ENCODE measurements around the gene MED12L.

Gene MED12L

GRCh38 chr3:151462278-151462780 lies 376.9 kb downstream of the MED12L start:
- Histone ChIP-seq H3K27ac (ENCODE audit: extremely low read depth, low read depth, low read length) (no peak overlapping the region), H3K4me3 (ENCODE audit: low read depth, low read length) (no peak overlapping the region), H3K9me3 (ENCODE audit: control insufficient read depth, insufficient read depth, low read depth, low read length) (no peaks in the 10 kb centered on the region), H3K4me1 (ENCODE audit: control insufficient read depth, insufficient read depth, low read length) (no peaks in the 10 kb centered on the region), H3K36me3 (ENCODE audit: control insufficient read depth in 2 of 2, insufficient read depth in 1 of 2, low read length in 2 of 2) (no peaks in the 10 kb centered on the region)
- no peak for TF ChIP-seq GLIS1 (tag by site-specific recombination; IDR thresholded peaks at IDR 0.05)
- no peak for TF ChIP-seq ZNF423 (tag by site-specific recombination; IDR thresholded peaks at IDR 0.05)
- TF ChIP-seq ZNF544 (tag by site-specific recombination; IDR thresholded peaks at IDR 0.05) = no peak
- no peak for TF ChIP-seq ZNF701 (tag by site-specific recombination; IDR thresholded peaks at IDR 0.05)
- TF ChIP-seq ZNF274 (IDR thresholded peaks at IDR 0.05; ENCODE audit: low read length) = no peak
- no peak for TF ChIP-seq ZNF274 (tag by site-specific recombination; IDR thresholded peaks at IDR 0.05; ENCODE audit: borderline replicate concordance)
- TF ChIP-seq SP2 (tag by site-specific recombination; IDR thresholded peaks at IDR 0.05) = no peak
- TF ChIP-seq ZNF626 (tag by site-specific recombination; IDR thresholded peaks at IDR 0.05) = no peak
- TF ChIP-seq ZNF530 (tag by site-specific recombination; IDR thresholded peaks at IDR 0.05; ENCODE audit: low read depth) = no peak
- TF ChIP-seq BCL11A (tag by site-specific recombination; IDR thresholded peaks at IDR 0.05; ENCODE audit: low read depth) = no peak
- no peak for TF ChIP-seq ZNF548 (tag by site-specific recombination; IDR thresholded peaks at IDR 0.05)
- TF ChIP-seq SETDB1 (IDR thresholded peaks at IDR 0.05; ENCODE audit: insufficient read length, low read length) = no peak
- TF ChIP-seq ZNF837 (tag by site-specific recombination; IDR thresholded peaks at IDR 0.05) = no peak
- CTCF ChIA-PET = interaction anchor here (0.6 to 1.0 kb wide), 4 partner anchors 23 to 258 kb away, joined by 3 to 5 read pairs (median 3); no protein-coding TSS in a partner anchor
- POLR2A ChIA-PET = no interaction called here

- CTCF ChIA-PET = interaction anchor here (0.6 to 1.0 kb wide), 3 partner anchors 22 to 132 kb away, joined by 3 to 5 read pairs (median 3); no protein-coding TSS in a partner anchor
- no peaks in the 10 kb centered on the region for H3K36me3 ChIP-seq (ENCODE audit: control insufficient read depth in 2 of 2, insufficient read depth in 1 of 2, low read length in 2 of 2)
Observed at GRCh38 chr3:151462991-151463390, 377.5 kb downstream of the MED12L start.

GRCh38 chr3:151467069-151467468 lies 381.6 kb downstream of the MED12L start:
- Histone ChIP-seq H3K36me3 (ENCODE audit: control insufficient read depth in 2 of 2, insufficient read depth in 1 of 2, low read length in 2 of 2) (no peaks in the 10 kb centered on the region), H3K9me3 (ENCODE audit: control insufficient read depth, insufficient read depth, low read depth, low read length) (no peaks in the 10 kb centered on the region), H3K4me1 (ENCODE audit: control insufficient read depth, insufficient read depth, low read length) (no peaks in the 10 kb centered on the region), H3K27ac (ENCODE audit: extremely low read depth, low read depth, low read length) (no peak overlapping the region), H3K4me3 (ENCODE audit: low read depth, low read length) (no peak overlapping the region)
- TF ChIP-seq GLIS2 (tag by site-specific recombination; IDR thresholded peaks at IDR 0.05) = no peak
- no peak for TF ChIP-seq ZNF266 (tag by site-specific recombination; IDR thresholded peaks at IDR 0.05; ENCODE audit: low read depth)
- TF ChIP-seq ZNF404 (tag by site-specific recombination; IDR thresholded peaks at IDR 0.05) = no peak
- no peak for TF ChIP-seq PRDM4 (tag by site-specific recombination; IDR thresholded peaks at IDR 0.05)
- TF ChIP-seq ATF2 (tag by site-specific recombination; IDR thresholded peaks at IDR 0.05; ENCODE audit: low read depth) = no peak
- no peak for TF ChIP-seq ZNF571 (tag by site-specific recombination; IDR thresholded peaks at IDR 0.05)
- no peak for TF ChIP-seq ZNF473 (tag by site-specific recombination; IDR thresholded peaks at IDR 0.05)
- no peak for TF ChIP-seq ZNF596 (tag by site-specific recombination; IDR thresholded peaks at IDR 0.05)
- no peak for TF ChIP-seq GFI1B (tag by site-specific recombination; IDR thresholded peaks at IDR 0.05)
- no peak for TF ChIP-seq ZNF133 (tag by site-specific recombination; IDR thresholded peaks at IDR 0.05)
- TF ChIP-seq RBAK (tag by site-specific recombination; IDR thresholded peaks at IDR 0.05) = no peak
- no peak for TF ChIP-seq ZNF660 (tag by site-specific recombination; IDR thresholded peaks at IDR 0.05)
- TF ChIP-seq KLF1 (tag by site-specific recombination; IDR thresholded peaks at IDR 0.05) = no peak
- TF ChIP-seq ZNF302 (tag by site-specific recombination; IDR thresholded peaks at IDR 0.05; ENCODE audit: low read depth) = no peak
- no peak for TF ChIP-seq SCRT2 (tag by site-specific recombination; IDR thresholded peaks at IDR 0.05)
- TF ChIP-seq YY2 (tag by site-specific recombination; IDR thresholded peaks at IDR 0.05) = no peak
- TF ChIP-seq GLIS1 (tag by site-specific recombination; IDR thresholded peaks at IDR 0.05) = no peak
- no peak for TF ChIP-seq ZNF785 (tag by site-specific recombination; IDR thresholded peaks at IDR 0.05)
- CTCF ChIA-PET = interaction anchor here (0.5 to 2.8 kb wide), 7 partner anchors 12 to 552 kb away, joined by 3 to 19 read pairs (median 3); no protein-coding TSS in a partner anchor
- POLR2A ChIA-PET = no interaction called here

More at GRCh38 chr3:151462991-151463390, 377.5 kb downstream of the MED12L start:
- H3K4me3 ChIP-seq (ENCODE audit: low read depth, low read length) = no peak overlapping the region
- no peaks in the 10 kb centered on the region for H3K9me3 ChIP-seq (ENCODE audit: control insufficient read depth, insufficient read depth, low read depth, low read length)
- H3K4me1 ChIP-seq (ENCODE audit: control insufficient read depth, insufficient read depth, low read length) = no peaks in the 10 kb centered on the region
- H3K27ac ChIP-seq (ENCODE audit: extremely low read depth, low read depth, low read length) = no peak overlapping the region
- POLR2A ChIA-PET = no interaction called here
- TF ChIP-seq ZNF350 (tag by site-specific recombination; IDR thresholded peaks at IDR 0.05) (no peak), ZNF510 (tag by site-specific recombination; IDR thresholded peaks at IDR 0.05; ENCODE audit: insufficient replicate concordance) (no peak), ZFHX2 (tag by site-specific recombination; conservative IDR thresholded peaks at IDR 0.05) (no peak), ZNF660 (tag by site-specific recombination; IDR thresholded peaks at IDR 0.05) (no peak), KLF16 (tag by site-specific recombination; IDR thresholded peaks at IDR 0.05) (no peak)

Measured in HEK293 (cell line).